NCI-H82 treated with DMSO at 0.1 percent for 48 hours (cell line): Measurements from ENCODE around the gene TASOR2.

Experiments used
- DNase-seq: peaks from one replicate; lab custom pipeline; 2025; ENCODE audit not compliant: unreplicated experiment; lab: John Stamatoyannopoulos, UW

The TASOR2 gene

GRCh38 chr10:5654218-5654755, 30.4 kb upstream of the TASOR2 start:
- DNase-seq: no peak

DNA sequence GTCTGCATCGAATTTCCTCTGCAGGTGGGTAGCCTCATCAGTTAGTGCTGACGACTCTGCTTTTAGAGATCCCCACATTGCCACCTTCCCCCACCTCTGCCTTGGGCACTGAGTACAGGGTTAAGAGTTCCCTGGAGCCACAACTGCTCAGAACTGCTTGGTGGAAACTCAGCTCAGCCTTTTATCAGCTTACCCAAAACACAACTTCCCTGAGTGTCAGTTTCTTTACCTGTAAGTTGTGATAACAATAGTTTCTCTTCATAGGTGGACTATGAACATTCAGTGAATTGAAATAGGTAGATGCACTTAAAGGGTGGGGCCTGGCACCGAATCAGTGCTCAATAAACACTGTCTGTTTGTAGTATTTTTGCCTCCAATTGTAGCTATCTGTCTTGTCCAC, 29.5 kb upstream of the TASOR2 start:
- no peak for DNase-seq

DNA sequence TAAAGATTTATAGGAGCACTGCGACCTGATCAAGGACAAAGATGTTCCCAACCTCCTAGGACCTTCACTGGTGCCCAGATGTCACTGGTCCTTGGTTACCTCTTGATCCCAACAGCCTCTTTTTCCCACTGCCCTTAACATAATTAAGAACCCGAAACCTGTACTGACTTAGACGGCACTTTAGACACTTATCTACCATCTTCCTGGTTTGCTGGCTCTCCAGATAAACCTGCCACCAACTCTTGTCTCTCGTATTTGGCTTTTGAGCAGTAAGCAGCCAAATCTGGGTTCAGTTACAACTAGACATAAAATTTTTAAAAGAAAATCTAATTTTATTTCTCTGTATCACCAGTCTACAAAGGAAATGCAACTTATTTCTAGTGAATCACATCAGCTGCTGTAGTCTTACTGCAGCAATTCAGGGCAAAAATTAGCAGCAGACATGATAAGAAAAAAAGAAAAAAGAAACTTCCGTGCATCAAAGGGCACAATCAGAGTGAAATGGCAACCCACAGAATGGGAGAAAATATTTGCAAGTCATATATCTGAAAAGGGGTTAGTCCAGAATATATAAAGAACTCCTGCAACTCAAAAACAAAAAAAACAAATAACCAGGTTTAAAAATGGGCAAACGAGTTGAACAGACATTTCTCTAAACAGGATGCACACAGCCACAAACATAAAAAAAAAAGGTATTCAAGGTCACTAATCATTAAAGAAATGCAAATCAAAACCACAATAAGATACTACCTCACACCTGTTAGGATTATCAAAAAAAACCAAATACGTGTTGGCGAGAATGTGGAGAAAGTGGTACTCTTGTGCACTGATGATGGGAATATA, 27.7 kb upstream of the TASOR2 start:
- no peak for DNase-seq

GRCh38 chr10:5658871-5659618, 25.6 kb upstream of the TASOR2 start:
- DNase-seq: no peak

DNA sequence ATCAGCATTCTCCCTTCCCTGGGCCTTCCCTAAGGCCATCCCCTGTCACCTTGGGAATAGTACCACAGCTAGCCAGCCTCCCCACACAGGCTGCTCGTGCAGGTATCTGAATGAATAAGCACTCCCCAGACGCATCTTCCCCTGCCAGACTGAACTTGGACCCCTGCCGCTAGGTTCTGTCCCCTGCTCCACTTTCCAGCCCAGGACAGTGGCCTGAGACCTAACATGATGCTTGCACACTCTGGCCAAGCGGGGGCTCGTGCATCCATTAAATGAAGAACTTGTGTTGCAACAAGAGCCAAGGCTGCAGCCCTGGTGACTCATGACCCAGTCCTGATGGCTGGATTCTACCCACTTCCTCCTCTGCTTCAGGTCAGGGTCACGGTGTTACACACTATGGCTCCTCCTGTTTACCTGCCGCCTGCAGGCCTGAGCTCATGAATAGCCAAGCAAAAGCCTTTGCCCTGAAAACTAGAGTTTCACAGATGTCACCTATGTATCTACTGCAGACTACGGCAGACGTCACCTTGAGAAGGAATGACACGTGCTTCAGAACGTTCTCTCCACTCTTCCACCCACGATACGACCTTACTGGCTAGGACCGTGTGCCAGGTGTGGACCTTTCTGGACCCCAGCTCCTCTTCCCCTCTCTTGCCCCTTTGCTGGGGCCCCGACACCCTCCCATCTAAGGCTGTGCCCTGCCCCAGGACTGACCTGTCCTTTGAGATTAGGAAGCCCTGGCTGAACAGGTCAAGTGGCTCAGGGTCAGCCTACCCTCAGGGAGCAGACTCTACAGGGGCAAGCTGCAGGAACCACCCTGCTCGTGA, 24.7 kb upstream of the TASOR2 start:
- no peak for DNase-seq

- no peak for DNase-seq
Observed at GRCh38 chr10:5661043-5661442, 23.6 kb upstream of the TASOR2 start.

- DNase-seq: no peak
Observed at GRCh38 chr10:5662708-5663579, 21.7 kb upstream of the TASOR2 start.

- no peak for DNase-seq
Observed at GRCh38 chr10:5663692-5664427, 20.8 kb upstream of the TASOR2 start.

DNA sequence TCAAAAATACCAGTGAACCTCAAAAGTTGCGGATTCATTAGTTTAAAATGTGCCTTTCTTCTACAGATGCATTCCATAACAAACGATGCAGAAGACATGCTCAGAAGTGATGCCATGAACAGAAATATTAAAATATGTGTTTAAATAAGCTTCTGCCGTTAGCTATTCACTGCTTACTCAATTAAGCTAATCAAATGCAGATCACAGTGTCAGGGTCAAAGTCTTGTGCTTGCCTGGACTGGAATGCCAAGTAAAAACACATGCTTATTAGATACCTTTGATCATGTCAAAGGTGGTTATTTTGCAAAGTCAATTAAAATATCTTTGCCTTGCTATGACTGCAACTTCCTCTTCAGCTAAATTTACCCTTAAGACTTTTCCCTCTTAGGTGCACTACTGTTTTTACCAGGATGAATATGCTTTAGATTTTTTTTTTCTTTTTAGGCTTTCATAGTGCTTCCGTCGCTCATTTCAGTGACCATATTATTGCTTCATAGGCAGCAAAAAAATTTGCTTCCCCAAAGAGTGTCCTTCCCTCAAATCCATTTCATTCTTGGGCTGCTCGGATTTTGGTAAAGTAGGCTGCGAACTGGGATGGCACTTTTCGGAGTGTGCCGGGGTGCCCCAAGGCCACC, 19.1 kb upstream of the TASOR2 start:
- no peak for DNase-seq

DNA sequence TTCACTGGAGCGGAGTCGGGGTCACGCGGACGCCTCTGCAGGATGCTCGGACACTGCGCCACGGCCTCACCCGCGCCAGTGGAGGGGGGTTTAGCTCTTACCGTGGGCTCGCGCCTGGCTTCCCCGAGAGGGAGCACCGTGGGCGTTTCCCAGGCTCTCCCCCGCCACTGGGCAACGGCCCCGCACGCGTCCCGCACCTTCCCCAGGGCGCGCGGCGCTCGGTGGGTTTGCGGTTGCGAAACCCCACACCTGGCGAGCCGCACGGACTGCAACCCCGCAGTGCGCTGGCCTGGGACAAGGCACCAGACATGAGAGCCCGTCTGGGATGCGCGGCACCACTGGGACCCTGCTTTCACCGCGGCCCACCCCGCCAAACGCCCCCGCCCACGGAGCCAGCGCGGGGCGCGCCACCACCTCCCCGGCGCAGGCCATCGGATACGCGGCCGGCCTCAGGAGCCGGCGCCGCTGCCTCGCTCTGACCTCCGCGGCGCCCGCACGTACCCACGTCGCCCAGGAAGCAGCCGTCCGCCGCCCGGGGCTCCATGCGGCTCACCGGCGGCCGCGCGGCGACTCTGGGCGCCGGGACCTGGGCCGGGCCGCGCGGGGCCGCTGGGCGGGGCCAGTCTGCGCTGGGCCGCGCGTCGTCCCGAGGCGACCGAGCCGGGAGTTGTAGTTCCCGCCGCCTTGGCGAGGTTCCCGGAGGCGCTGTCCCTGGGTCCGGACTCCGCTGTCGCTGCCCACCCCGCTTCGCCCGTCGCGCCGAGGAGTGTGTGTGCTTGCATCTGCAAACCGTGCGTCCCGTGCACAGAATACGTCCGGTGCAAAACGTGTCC, 18.4 kb upstream of the TASOR2 start, which contains the start of gene ASB13:
Gene ASB13 (minus strand): TSS at position 588 of the 833 bp plus-strand sequence. CDS start 44 bp downstream, at position 544.
- DNase-seq: no peak

DNA sequence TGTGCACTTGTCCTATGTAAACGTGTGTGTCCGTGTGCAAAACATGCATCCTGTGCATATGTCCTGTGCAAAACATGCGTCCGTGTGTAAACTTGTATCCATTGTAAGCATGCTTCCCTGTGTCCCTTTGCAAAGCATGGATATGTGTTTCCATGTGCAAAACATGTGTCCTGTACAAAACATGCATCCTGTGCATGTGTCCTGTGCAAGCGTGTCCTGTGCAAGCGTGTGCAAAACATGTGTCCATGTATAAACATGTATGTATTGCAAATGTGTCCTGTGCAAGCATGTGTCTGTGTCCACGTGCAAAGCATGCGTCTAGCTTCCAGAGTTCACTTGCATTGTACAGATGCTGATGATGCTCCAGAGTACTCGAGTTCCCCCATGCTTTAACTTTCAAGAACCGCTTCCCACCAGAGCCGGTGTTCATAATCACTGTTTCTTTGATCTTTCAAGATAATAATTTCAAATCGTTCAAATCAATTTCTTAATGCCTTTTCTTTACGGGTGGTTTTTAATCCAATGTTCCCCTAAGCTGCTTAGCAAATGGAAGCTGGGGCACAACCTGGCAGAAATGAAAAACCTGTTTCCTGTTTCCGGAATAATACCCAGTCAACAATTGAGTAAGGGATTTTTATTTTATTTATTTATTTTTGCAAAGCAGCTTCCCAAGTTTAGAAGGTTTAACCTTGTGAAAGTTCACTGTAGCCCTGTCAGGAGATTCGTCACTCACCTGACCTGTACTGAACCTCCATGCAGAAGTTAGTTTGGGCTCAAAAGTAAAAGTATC, 17.6 kb upstream of the TASOR2 start:
- peak; percentile 26 for DNase-seq

DNA sequence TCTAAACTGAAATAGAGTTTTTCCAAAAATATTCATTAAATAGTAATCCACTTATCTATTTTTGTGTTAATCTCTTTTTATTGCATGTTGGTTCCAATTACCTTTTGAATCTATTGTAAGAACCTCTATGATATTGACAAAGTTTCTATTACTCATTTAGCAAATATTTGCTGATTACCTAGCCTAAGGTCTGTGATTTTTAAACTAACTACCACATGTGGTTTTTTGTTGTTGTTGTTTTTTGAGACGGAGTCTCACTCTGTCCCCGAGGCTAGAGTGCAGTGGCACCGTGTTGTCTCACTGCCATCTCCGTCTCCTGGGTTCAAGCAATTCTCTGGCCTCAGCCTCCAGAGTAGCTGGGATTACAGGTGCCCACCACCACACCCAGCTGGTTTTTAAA, 16.2 kb upstream of the TASOR2 start:
- no peak for DNase-seq

DNA sequence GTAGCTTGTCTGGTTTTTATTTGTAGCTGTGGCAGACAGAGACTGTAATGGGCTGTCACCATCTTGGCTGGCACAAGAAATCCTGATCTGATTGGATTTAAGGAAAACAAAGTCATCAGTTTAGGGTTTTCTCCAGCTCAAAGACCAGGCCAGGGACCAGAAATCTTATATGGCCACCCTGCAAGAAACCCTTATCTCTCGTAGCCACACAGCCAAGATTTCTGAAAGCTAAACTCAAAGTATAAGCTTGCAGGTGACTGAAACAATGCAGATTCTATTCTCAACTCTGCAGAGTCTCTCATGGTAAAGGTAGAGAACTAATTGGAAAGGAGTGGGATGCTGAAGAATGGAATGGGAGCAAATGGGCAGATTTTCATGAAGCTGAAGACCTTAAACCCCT, 15.0 kb upstream of the TASOR2 start:
- DNase-seq: no peak

DNA sequence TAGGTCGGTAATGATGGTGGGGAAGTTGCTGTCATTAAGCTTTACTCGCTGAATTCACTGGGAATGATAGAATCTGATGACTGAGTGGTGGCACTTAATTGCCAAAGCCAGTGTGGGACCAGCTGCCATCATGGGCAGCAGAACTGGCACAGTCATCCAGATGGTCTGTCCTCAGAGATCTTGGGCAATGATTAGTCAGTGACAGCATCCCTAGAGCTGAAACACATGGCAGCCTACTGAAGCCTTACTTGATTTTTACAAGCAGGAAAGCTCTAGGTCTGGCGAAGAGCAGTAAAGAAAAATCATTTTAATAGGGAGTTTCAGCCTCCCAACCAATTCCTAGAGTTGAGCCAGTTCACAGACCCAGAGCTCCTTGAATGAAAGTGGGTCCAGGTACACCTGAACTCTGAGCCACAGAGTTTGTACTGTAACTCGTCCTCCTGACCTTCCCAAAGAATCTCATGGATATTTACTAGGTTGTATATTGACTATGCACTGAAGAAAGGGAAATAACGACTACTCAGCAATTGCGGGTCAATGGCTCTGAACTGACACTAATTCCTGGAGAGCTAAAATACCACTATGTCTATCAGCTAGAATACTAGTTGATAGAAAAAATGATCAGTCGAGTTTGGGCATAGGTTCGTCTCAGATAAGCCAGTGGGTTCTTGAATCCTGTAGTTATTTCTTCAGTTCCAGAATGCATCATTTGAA, 13.8 kb upstream of the TASOR2 start:
- no peak for DNase-seq

- no peak for DNase-seq
Observed at GRCh38 chr10:5678397-5679036, 6.1 kb upstream of the TASOR2 start.

GRCh38 chr10:5679037-5679435, 5.6 kb upstream of the TASOR2 start:
- DNase-seq: no peak
